ENCODE results near the gene STK33. TPM values are rescaled to one million over a fixed set of nuclear protein-coding genes. Genes with fewer than 3 reads are reported as not detected.

Gene STK33
- total RNA-seq, 1 experiment from 2014 or later = 19.5 TPM

- Histone ChIP-seq H3K9ac (ENCODE audit: extremely low read depth, insufficient read length, low read length) (no peak overlapping the region), H4K20me1 (ENCODE audit: control insufficient read depth, insufficient read depth, insufficient read length) (no peaks in the 10 kb centered on the region), H2BK15ac (ENCODE audit: low read depth, low read length) (no peak overlapping the region), H2AK5ac (ENCODE audit: insufficient read length, low read length) (no peak overlapping the region), H2AFZ (ENCODE audit: low read length) (no peak overlapping the region), H3K4me2 (ENCODE audit: insufficient read depth, insufficient read length, low read length) (no peak overlapping the region), H3K27me3 (ENCODE audit: insufficient read depth, low read length) (no peaks in the 10 kb centered on the region), H3K4me1 (ENCODE audit: insufficient read depth, low read length) (no peaks in the 10 kb centered on the region; the same call in 1 of the 2 replicates), H4K8ac (replicated peaks; ENCODE audit: insufficient read length, low read depth, low read length) (no peak overlapping the region), H3K79me2 (ENCODE audit: insufficient read depth, low read length) (no peaks in the 10 kb centered on the region), H3K27ac (ENCODE audit: insufficient read length, low read depth, low read length) (no peak overlapping the region), H2BK5ac (ENCODE audit: insufficient read length, low read length) (no peak overlapping the region), H4K91ac (ENCODE audit: insufficient read length, low read depth, low read length) (no peak overlapping the region), H3T11ph (ENCODE audit: low read length) (no peak overlapping the region), H3K14ac (ENCODE audit: insufficient read depth, low read length) (no peak overlapping the region), H3K4ac (ENCODE audit: low read depth, low read length) (no peak overlapping the region), H3K18ac (ENCODE audit: insufficient read length, low read depth, low read length) (no peak overlapping the region), H4K5ac (ENCODE audit: insufficient read length, low read depth, low read length) (no peak overlapping the region), H3K23ac (ENCODE audit: insufficient read length, low read depth, low read length) (no peak overlapping the region), H3K23me2 (ENCODE audit: insufficient read length, low read depth, low read length, poor library complexity, severe bottlenecking) (no peaks in the 10 kb centered on the region), H3K9me3 (ENCODE audit: control insufficient read depth, low read depth, low read length) (no peaks in the 10 kb centered on the region), H2BK20ac (ENCODE audit: low read depth, low read length, poor library complexity, severe bottlenecking) (no peak overlapping the region), H3K79me1 (ENCODE audit: insufficient read depth, low read depth, low read length, poor library complexity, severe bottlenecking) (no peaks in the 10 kb centered on the region), H2BK120ac (ENCODE audit: low read depth, low read length, poor library complexity, severe bottlenecking) (no peak overlapping the region), H2BK12ac (ENCODE audit: insufficient read length, low read depth, low read length) (no peak overlapping the region), H3K56ac (ENCODE audit: insufficient read length, low read depth, low read length) (no peak overlapping the region)
- Mint-ChIP-seq H3K4me3 (no peak overlapping the region), H3K27me3 (ENCODE audit: low read depth) (peaks cover 2% of the 10 kb centered on the region; the same call in 1 of the 2 replicates), H3K4me1 (peaks cover 14 to 18% of the 10 kb centered on the region in 2 experiments), H3K27ac (no peak overlapping the region), H3K9me3 (peaks cover 31 to 32% of the 10 kb centered on the region in 2 experiments), H3K36me3 (ENCODE audit: insufficient read depth in 1 of 3, low read depth in 3 of 3) (peaks cover 17 to 35% (median 23%) of the 10 kb centered on the region in 3 experiments)
- DNase-seq = no peak
- WGBS (ENCODE audit: extremely low coverage, insufficient read length, low lambda C conversion rate) = no CpG with 5 or more reads among the region's 34 CpGs
- TF ChIP-seq CTCF (conservative IDR thresholded peaks at IDR 0.05) = no peak
These were observed 70.6 kb downstream of the STK33 start for GRCh38 chr11:8523396-8523795.

Data from H9 (cell line).